Cardiac muscle cell (in vitro differentiated cells and primary cell): ENCODE results near the gene CYP4F8. TPM values are rescaled to one million over a fixed set of nuclear protein-coding genes. Genes with fewer than 3 reads are reported as not detected.

ENCODE experiments used
- DNase-seq, 2 donors: peaks; one replicate each; pipeline versions ENCODE4 v3.0.0 to v3.0.0-alpha.2; 2010 to 2017; ENCODE audit warnings: low read depth in 1 of 2, low spot score in 1 of 2
- H3K27ac ChIP-seq: fragments of 200-600 bp; sonication (generic); 2 replicates; pipeline ENCODE4 v1.5.1; 2016
- H3K27me3 ChIP-seq: fragments of 200-600 bp; sonication (generic); 2 replicates; pipeline ENCODE4 v1.6.0; 2016; ENCODE audit warnings: control low read depth
- H3K36me3 ChIP-seq: fragments of 200-600 bp; sonication (generic); 2 replicates; pipeline ENCODE4 v1.5.1; 2016; ENCODE audit warnings: control low read depth
- H3K4me1 ChIP-seq: fragments of 200-600 bp; sonication (generic); 2 replicates; pipeline ENCODE4 v1.8.1; 2017; ENCODE audit warnings: low read depth, mild to moderate bottlenecking, mixed run types
- H3K4me3 ChIP-seq: fragments of 200-600 bp; sonication (generic); 2 replicates; pipeline ENCODE4 v1.5.1; 2016; ENCODE audit warnings: mild to moderate bottlenecking
- H3K9me3 ChIP-seq: fragments of 200-600 bp; sonication (generic); 2 replicates; pipeline ENCODE4 v1.5.1; 2017; ENCODE audit warnings: low read depth, mild to moderate bottlenecking, control low read depth
- polyA plus RNA-seq: library from polyadenylated mRNA; unstranded; fragments of >200 nt; fragmentation: Nextera tagmentation; extraction: Ambion mirVana; gene quantifications from 2 replicates; pipeline ENCODE4 v1.2.1, GENCODE V29; 2016
- total RNA-seq: library from RNA; depleted of rRNA; stranded (reverse); fragments of >200 nt; gene quantifications from 2 replicates; pipeline ENCODE4 v1.2.3, GENCODE V29; 2016
- TF ChIP-seq, protein P1 (sequence below): IDR thresholded peaks from 2 replicates; pipeline ENCODE4 v1.5.1; 2012; ENCODE audit warnings: low read depth, mild to moderate bottlenecking, low read length

Gene CYP4F8
- total and polyA plus RNA-seq, 2 experiments from 2014 or later: not detected

DNA sequence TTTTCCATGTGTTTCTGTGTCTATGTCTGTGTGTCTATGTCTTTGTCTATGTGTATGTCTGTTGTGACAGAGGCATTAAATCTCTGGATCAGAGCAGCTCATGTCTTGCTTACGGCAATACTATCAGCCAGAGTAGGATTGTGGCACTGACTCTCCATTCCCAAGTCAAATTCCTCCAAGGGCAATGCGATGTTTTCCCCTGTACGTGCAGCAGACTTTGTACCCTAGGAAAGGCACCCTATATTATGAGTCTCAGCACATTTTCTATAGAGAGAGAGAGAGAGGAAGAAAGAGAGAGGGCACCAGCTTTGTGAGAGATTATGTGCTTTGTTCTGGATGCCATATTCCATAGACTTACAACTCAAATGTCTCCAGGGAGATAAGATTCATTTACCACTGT, 36.8 kb downstream of the CYP4F8 start:
- H3K9me3 ChIP-seq: no peaks in the 10 kb centered on the region

GRCh38 chr19:15652559-15653278, 37.7 kb downstream of the CYP4F8 start:
- Histone ChIP-seq H3K27me3 (no peaks in the 10 kb centered on the region), H3K36me3 (no peaks in the 10 kb centered on the region), H3K4me1 (no peaks in the 10 kb centered on the region), H3K9me3 (no peaks in the 10 kb centered on the region), H3K27ac (no peak overlapping the region), H3K4me3 (no peak overlapping the region)
- no peak for DNase-seq
- TF ChIP-seq, protein P1, sequence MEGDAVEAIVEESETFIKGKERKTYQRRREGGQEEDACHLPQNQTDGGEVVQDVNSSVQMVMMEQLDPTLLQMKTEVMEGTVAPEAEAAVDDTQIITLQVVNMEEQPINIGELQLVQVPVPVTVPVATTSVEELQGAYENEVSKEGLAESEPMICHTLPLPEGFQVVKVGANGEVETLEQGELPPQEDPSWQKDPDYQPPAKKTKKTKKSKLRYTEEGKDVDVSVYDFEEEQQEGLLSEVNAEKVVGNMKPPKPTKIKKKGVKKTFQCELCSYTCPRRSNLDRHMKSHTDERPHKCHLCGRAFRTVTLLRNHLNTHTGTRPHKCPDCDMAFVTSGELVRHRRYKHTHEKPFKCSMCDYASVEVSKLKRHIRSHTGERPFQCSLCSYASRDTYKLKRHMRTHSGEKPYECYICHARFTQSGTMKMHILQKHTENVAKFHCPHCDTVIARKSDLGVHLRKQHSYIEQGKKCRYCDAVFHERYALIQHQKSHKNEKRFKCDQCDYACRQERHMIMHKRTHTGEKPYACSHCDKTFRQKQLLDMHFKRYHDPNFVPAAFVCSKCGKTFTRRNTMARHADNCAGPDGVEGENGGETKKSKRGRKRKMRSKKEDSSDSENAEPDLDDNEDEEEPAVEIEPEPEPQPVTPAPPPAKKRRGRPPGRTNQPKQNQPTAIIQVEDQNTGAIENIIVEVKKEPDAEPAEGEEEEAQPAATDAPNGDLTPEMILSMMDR: no peak

More for the DNA sequence above, 36.8 kb downstream of the CYP4F8 start:
- Histone ChIP-seq H3K27ac (no peak overlapping the region), H3K27me3 (no peaks in the 10 kb centered on the region), H3K4me3 (no peak overlapping the region), H3K4me1 (no peaks in the 10 kb centered on the region), H3K36me3 (no peaks in the 10 kb centered on the region)
- TF ChIP-seq, protein P1: no peak
- no peak for DNase-seq

DNA sequence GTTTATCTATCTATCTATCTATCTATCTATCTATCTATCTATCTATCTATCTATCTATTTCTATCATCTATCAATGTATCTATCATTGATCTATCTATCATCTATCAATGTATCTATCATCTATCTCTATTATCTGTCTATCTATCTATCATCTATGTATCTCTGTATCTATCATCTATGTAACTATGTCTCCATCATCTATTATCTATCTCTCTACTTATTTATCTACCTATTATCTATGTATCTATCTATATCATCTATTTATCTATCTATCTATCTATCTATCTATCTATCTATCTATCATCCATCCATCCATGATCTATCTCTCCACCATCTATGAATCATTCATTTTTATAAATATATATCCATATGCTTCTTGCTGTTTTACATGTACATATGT, 41.4 kb downstream of the CYP4F8 start:
- no peaks in the 10 kb centered on the region for H3K9me3 ChIP-seq
- no peaks in the 10 kb centered on the region for H3K36me3 ChIP-seq
- H3K27me3 ChIP-seq: no peaks in the 10 kb centered on the region
- TF ChIP-seq, protein P1: no peak
- H3K4me1 ChIP-seq: no peaks in the 10 kb centered on the region
- DNase-seq: no peak
- no peak overlapping the region for H3K4me3 ChIP-seq
- no peak overlapping the region for H3K27ac ChIP-seq

- H3K9me3 ChIP-seq: no peaks in the 10 kb centered on the region
Measured at GRCh38 chr19:15663247-15663646, 48.2 kb downstream of the CYP4F8 start.

DNA sequence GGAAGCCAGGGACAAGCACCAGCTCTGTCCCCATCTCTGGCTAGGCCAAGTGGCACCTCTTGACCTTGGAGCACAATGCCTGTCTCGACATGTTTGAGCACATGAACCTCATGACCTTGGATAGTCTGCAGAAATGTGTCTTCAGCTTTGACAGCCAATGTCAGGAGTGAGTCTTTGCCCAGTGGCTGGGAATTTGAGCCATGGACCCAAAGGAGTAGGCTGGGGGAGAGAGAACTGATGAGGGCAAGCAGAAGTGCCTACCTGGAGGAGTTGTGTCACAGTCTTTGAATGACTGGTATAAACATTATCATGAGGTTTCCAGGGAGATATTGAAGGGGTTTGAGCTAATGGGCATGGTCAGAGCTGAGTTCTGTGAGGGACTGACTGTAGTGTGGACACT, 51.2 kb downstream of the CYP4F8 start:
- Histone ChIP-seq H3K4me3 (no peak overlapping the region), H3K9me3 (no peaks in the 10 kb centered on the region)
- TF ChIP-seq, protein P1: no peak

More at GRCh38 chr19:15663247-15663646, 48.2 kb downstream of the CYP4F8 start:
- H3K4me1 ChIP-seq: no peaks in the 10 kb centered on the region
- H3K27me3 ChIP-seq: no peaks in the 10 kb centered on the region
- no peak overlapping the region for H3K27ac ChIP-seq
- TF ChIP-seq, protein P1: no peak
- no peaks in the 10 kb centered on the region for H3K36me3 ChIP-seq
- no peak overlapping the region for H3K4me3 ChIP-seq
- DNase-seq: no peak

More for the DNA sequence above, 51.2 kb downstream of the CYP4F8 start:
- no peaks in the 10 kb centered on the region for H3K27me3 ChIP-seq
- no peaks in the 10 kb centered on the region for H3K4me1 ChIP-seq
- H3K27ac ChIP-seq: no peak overlapping the region
- no peaks in the 10 kb centered on the region for H3K36me3 ChIP-seq
- no peak for DNase-seq
